ENCODE results near the gene VPS37B.
"Not testable (repeated sequence)": the region's sequence is repeated elsewhere in the genome, so short reads cannot be mapped to it uniquely, and the experiment has no call there.

VPS37B gene

DNA sequence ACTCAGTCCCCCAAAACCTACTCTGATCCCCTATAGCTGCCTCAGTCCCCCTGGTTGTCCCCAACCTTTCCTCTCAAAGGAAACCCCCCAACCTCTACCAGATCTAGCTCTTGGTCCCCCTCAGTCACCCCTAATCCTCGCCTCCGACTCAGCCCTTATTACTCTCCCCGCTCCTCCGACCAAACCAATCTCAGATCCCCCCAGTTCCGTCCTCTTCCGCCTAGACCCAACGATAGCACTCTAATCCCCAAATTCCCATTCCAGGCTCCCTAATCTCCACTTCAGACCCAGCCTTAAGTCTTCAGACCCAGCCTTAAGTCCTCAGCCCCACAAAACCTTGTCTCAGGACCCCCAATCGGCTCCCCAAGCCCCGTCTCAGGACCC, 612 bp downstream of the VPS37B start:
- peak overlapping the region; percentile 79 for H3K4me3 ChIP-seq (ENCODE audit: control insufficient read depth, low read depth, low read length)
- DNase-seq (ENCODE audit: low read depth): no peak
- TF ChIP-seq, protein P1, sequence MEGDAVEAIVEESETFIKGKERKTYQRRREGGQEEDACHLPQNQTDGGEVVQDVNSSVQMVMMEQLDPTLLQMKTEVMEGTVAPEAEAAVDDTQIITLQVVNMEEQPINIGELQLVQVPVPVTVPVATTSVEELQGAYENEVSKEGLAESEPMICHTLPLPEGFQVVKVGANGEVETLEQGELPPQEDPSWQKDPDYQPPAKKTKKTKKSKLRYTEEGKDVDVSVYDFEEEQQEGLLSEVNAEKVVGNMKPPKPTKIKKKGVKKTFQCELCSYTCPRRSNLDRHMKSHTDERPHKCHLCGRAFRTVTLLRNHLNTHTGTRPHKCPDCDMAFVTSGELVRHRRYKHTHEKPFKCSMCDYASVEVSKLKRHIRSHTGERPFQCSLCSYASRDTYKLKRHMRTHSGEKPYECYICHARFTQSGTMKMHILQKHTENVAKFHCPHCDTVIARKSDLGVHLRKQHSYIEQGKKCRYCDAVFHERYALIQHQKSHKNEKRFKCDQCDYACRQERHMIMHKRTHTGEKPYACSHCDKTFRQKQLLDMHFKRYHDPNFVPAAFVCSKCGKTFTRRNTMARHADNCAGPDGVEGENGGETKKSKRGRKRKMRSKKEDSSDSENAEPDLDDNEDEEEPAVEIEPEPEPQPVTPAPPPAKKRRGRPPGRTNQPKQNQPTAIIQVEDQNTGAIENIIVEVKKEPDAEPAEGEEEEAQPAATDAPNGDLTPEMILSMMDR (conservative IDR thresholded peaks at IDR 0.05; ENCODE audit: control insufficient read depth, insufficient read depth, low read depth, low read length): no peak

DNA sequence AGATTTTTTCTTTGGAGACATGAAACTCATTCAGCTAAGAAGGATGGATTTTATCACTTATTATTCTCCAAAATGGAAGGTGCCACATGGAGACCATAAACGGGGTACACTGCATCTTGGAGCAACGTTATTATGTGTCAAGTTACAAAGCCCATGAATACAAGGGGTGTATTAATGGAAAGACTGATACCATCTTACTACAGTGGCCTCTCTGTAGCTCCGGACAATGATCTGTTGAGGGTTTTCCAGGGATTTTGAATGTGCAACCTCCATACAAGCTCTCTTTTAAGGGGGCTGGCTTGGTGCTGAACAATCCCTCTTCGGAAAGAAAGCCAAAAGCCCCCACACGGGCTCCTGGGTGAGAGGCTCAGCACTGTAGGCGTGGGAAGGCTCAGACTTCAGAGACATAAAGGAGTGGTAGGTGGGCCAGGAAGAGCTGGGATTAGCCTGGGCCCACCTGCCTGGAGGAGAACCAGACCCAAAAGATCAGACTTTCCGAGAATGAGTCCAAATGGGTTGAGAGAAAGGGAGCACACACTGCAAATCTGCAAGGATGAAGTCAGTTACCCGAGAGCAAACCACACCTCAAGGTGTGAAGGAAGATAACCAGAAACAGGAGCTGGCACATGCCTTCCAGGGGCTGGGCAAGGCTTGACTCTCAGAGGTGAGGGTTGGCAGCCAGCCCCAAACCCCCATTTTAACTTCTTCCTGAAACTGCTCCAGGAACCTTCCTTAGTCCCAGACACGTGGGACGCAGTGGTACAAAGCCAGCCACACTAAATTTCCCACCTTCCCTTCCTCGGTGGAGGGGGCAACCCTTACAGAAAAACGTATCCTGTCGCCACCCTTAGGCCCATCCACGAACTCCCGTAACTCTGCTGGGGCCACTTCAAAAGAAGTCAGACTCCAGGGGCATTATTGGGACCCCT, 1.5 kb downstream of the VPS37B start:
- DNase-seq (ENCODE audit: low read depth): no peak
- TF ChIP-seq, protein P1 (conservative IDR thresholded peaks at IDR 0.05; ENCODE audit: control insufficient read depth, insufficient read depth, low read depth, low read length): no peak
- H3K4me3 ChIP-seq (ENCODE audit: control insufficient read depth, low read depth, low read length): peak overlapping the region; percentile 79

DNA sequence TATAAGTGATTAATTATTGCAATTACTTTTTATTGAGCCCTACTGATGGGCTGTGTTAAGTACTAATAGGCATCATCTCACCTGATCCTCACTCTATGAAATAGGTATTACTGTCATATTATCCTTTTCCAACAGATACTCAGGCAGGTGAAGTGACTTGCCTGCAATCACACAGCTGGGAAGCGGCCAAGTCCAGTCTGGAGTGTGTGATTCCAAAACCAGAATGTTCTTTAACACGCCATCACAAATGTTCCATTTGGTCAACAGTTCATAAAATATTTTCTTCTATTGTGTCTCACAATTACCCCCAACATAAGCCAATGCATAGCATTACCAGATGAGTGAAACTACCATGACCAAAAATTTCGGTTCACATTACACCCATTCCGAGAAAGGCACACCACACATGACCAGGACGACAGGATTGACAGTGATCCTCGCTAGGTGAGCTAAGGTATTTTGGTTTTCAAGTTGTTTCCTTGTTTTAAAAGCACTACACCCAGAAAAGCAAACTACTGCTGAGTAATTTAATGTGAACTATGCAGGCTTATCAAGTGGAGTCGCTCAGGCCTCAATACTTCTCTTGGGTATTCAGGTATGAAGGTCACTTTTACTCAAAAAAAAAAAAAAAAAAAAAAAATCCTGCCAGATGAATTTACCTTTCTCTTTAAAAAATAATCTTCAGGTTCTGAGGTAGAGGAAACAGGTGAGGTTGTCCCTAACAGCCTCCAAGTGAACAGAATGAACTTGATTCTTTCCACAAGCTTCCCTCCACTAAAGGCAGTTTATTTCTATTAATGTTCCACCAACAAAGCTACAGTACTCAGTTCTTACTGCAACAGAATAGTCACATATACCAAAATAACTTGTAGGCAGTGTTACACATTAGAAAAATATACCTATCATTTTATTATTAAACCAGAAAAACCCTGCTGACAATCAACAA, 2.4 kb downstream of the VPS37B start:
- DNase-seq (ENCODE audit: low read depth): no peak
- H3K4me3 ChIP-seq (ENCODE audit: control insufficient read depth, low read depth, low read length): peak overlapping the region; percentile 79
- TF ChIP-seq, protein P1 (conservative IDR thresholded peaks at IDR 0.05; ENCODE audit: control insufficient read depth, insufficient read depth, low read depth, low read length): no peak

DNA sequence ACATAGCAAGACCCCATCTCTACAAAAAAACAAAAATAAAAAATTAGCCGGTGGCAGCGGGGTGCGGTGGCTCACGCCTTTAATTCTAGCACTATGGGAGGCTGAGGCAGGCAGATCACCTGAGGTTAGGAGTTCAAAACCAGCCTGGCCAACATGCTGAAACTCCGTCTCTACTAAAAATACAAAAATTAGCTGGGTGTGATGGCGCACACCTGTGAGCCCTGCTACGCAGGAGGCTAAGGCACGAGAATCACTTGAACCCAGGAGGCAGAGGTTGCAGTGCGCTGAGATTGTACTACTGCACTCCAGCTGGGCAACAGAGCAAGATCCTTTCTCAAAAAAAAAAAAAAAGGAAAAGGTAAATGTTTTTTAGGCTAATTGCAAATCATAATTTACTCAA, 3.2 kb downstream of the VPS37B start:
- not testable (repeated sequence) for H3K4me3 ChIP-seq (ENCODE audit: control insufficient read depth, low read depth, low read length); DNase-seq (ENCODE audit: low read depth)

DNA sequence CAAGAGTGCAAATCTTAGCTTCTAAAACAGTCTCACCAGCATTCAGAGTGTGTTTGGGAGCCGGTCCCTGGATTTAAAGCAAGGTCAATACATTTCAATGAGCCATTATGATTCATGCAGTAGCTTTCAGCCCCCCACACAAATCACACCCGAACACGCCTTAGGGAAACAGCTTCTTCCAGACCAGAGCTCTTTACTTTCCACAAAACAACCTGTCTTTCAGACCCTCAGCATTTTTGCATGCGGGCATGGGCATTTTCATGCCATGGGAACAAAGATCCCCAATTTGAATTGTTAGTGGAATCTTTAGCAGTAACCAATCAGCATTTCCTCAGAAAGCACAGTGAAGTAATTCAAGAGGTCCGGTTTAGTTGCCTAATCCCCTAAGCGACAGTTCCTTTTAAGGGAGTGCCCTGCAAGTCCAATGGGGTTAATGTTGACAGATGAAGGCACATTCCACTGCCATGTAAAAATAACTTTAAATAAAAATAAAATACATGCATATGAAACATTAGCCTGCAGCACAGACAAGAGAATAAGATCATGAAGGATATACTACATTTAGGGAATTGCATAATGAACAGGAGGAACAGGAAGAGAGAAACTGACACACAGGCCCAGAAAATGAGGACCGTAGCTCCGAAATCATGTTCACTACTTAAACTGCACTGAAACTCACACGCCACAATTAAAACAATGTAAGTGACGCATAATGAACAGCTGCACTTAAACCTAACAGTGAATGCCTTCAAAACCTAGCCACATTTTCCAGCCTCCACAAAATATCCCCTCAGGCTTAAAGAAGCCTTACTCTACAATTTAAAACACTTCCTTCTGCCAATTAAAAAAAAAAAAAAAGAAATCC, 4.0 kb downstream of the VPS37B start:
- DNase-seq (ENCODE audit: low read depth): peak; percentile 65
- TF ChIP-seq, protein P1 (conservative IDR thresholded peaks at IDR 0.05; ENCODE audit: control insufficient read depth, insufficient read depth, low read depth, low read length): no peak
- H3K4me3 ChIP-seq (ENCODE audit: control insufficient read depth, low read depth, low read length): peak overlapping the region; percentile 11

DNA sequence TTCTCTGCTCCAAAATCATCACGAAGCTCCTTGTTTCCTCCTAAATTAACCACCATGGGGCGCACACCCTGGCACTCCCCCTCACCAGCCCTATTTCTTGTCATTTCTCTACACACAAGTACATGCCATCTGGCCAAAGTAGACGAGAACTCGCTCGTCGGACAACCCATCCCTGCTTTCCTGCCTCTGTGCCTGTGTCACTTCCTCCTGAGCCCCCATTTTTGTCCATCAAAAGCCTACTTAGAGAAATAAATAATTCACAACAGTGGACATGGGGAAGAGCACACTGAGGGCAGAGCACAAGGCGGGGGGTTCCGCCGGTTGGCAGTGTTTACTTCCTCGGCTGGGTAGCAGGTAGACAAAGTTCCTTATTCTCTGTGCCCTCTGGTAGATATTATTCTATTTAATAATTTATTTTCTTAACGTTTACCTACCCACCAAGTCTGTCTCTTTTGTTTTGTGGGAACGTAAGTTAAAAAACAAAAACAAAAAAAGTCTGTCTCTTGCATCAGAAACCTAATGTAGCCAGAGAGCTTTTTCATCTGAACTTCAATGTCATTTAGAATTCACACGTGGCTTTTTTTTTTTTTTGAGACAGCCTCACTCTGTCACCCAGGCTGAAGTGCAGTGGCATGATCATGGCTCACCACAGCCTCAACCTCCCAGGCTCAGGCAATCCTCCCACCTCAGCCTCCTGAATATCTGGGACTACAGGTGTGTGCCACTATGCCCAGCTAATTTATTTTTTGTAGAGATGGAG, 6.0 kb downstream of the VPS37B start:
- TF ChIP-seq, protein P1 (conservative IDR thresholded peaks at IDR 0.05; ENCODE audit: control insufficient read depth, insufficient read depth, low read depth, low read length): no peak
- H3K4me3 ChIP-seq (ENCODE audit: control insufficient read depth, low read depth, low read length): no peak overlapping the region
- no peak for DNase-seq (ENCODE audit: low read depth)
